Nucleus accumbens (tissue), 56 donors: ENCODE results near the gene FST.

Source experiments
- DNase-seq, 56 donors: peaks; one replicate each; lab custom pipeline; 2025; lab: John Stamatoyannopoulos, UW

The FST gene

DNA sequence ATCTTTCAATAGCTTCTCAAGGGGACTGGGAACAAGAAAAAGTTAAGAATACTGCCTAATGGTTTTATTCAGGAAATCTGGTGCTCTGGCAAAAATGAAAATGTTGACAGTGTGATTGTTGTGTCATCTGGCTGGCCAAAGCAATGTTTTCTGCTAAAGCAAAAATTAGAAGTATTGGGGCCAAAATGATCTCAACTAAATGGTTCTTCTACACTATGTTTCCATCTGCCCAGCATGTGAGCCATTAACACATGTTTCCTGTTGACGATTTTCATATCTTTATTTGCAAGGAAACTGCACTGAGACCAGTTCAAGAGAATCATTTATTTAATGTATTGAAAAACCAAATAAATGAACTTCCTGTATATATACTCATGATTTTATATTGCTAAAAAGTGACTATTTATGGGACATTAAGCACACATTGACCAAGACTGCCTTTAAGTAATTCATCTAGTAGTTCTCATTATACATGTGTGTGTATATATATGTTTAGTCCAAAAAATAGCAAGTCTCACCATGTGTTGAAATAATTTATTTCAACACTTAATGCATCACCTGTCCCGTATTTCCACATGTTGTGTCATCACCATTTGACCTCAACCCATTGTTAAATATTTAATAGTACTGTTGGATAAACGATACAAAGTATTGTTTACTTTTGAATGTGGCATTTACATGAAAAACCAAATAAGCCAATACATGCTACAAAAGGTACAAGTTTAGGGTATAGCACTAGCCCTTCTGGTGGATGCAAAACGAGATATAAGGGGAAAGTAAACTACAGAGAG lies 7.5 kb upstream of the FST start:
- no peak for DNase-seq

DNA sequence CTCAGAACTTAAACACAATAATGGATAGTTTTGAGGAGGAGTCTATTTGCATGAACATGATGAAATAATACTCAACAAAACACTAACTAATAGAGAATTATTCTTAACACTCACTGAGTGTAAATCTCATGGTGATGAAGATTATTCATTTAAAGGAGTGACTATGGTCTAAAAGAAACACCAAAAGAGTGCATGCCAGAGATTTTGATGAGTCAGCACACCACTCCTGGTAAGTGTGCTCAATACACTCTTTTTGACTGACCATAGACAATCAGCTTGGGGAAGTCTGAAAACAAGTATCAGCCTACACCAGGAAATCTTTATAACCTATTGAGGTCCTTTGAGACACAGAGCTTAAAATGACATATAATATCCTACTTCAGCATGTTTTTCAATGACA lies 6.8 kb upstream of the FST start:
- DNase-seq = no peak

DNA sequence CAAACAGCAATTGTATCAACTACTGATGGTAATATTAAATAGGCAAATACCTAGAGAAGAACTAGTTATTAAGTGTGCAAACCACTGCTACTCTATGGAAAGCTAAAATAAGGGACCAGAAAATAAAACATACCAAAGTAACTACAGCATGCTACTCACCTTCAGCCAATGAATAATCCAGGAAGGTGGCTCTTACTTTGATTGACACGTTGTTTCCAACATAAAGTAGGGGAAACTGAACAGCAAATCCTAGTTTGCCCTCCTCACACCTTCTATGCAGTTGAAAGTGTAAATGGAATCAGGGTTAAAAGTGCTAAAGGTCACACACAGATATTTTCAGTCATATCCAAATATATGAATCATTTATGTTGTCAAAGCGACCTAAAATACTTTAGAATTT lies 5.1 kb upstream of the FST start:
- no peak for DNase-seq

DNA sequence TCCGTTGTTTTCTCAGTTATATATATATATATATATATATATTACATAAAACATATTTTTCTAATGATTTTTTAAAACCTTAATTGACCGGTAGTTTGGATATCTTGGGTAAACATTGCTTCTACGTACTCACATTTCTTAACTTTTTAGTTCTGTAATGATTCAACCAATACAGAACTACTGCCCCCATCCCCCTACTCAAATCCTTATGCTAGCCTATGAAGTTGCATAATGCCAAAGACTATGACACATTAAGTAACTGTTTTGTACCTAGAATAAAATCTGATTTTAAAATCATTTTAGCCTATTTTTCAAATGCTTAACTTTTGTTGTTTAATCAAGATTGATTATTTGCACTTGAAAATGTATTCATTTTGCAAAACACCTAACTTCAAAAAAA lies 4.4 kb upstream of the FST start:
- no peak for DNase-seq

DNA sequence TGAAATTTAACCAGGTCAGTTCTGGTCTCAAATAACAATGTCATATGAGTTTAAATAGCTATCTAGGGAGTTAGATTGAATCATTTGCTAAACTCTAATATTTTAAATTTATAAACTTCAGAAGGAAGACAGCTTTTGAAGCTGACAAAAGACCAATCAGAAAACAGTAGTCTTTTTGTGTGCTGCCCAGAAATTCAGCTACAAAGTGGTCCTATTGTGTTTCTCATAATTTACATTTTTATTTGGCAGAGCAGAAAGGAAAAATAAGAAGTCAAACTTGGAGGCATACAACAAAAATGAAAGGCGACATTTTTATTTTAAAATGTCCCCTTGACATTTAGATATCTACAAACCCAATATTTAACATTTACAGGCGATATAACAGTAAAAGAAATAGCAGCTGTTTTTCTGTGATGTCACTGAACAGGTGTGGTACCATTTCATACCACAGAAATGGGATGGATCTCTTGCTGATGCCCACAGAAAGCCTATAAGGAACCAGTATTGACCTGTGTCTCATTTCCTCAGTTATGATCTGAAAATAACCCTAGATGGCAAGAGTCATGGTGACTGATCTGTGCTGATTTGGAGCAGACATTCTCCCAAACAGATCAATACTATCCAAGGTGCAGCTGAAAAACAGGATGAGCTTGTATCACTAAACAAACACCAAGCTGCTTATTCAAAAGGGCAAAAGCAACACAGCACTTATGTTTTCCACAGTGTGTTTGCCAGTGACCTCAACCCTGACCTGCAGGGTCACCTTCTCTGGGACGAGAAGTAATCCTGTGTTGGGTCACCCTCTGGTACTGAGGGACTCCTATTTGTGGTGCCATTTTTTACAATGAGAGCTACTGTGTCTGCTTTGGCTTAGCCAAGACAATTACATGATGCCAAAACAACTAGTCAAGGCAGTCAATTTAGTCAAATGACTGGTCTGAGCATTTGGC lies 3.6 kb upstream of the FST start:
- DNase-seq = peak in 1 of 56 donors; percentile 7

DNA sequence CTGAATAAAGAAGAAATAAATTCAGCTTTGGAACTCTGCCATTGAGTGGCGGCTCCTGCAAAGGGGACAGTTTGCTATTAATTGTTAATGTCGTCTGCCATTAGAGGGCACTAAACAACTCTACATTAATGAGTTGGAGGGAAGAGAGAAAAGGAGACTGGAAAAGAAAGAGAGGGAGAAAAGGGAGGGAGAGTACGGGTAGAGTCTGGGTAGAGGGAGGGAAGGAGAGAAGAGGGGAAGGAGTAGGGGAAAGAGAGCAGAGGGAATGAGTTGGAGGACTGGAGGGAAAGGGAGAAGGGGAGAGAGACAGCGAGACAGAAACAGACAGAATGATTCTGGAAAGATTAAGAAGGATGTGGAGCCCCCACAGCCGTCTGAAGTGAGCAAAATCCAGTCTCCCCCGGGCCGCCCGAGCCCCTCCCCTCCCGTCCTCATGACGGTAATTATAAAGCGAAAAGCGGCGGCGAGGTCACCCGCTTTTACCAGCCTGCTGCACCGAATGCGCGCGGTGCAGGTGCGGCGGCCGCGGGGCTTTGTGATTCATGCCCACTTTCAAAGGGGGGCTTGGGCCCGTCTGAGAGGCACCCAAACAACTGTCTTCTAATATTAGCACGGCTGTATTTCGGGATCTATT lies 1.9 kb upstream of the FST start:
- peak in 4 of 56 donors; percentile 5 to 15 (median 11) for DNase-seq

DNA sequence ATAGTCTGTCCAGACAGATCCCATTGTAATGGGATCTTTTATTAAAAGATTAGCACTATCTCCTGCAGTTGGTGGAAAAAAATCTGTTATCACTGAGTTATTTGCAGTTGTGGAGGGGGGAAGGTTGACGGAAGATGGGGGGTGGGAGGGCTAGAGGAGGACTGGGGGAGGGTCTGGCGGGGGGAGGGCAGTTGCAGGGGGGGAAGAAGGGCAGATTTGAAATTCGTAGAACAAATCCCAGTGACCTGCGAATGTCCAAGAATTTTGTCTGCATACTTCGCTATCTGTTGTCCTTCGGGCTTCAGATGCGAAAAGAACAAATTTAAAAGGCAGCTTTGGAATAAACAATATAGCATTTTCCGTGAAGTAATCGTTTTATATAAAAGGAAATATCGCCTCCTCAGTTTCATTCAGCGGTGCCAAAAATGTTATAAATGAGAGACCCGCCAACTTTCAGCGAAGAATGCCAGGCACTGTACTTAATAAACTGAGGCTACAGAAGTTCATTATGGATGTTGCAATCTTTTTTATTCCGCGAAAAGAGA lies 1.3 kb upstream of the FST start:
- DNase-seq = no peak

DNA sequence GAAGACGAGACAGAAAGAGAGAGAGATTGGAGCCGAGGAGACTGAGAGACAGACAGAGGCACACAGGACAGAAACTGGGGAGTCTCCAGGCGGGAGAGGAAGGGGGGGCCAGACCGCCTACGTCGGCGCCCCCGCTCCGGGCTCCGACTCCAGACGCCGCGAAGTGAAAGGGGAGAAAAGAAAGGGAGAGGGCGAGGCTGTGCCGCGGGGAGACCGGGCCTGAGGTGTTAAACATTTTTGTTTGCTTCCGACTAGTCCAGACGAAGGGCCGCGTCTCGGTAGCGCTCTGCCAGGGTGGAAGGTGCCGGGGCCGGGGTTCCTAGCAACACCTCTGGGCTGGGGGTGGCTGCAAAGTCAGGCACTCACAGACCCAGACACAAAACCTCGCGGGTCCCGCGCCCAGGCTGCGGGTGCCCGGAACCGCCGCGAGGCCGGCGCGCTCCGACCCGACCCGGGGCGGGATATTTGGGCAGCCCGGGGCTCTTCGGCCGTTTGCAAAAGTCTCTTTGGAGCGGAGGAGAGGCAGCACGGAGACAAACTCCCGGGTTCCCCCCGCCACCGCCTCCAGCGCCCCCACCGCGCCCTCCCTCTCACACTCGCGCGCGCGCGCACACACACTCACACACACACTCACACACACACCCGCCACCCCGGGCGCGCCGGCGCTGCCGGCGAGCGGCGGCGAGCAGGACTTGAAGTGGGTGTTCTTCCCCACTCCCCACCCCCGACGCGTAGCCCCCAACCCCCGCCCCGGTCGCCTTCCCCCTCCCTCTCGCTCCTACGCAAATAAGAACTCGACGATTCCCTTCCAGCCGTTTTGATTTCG lies 626 bp upstream of the FST start:
- peak in 10 of 56 donors; percentile 5 to 47 (median 21) for DNase-seq

DNA sequence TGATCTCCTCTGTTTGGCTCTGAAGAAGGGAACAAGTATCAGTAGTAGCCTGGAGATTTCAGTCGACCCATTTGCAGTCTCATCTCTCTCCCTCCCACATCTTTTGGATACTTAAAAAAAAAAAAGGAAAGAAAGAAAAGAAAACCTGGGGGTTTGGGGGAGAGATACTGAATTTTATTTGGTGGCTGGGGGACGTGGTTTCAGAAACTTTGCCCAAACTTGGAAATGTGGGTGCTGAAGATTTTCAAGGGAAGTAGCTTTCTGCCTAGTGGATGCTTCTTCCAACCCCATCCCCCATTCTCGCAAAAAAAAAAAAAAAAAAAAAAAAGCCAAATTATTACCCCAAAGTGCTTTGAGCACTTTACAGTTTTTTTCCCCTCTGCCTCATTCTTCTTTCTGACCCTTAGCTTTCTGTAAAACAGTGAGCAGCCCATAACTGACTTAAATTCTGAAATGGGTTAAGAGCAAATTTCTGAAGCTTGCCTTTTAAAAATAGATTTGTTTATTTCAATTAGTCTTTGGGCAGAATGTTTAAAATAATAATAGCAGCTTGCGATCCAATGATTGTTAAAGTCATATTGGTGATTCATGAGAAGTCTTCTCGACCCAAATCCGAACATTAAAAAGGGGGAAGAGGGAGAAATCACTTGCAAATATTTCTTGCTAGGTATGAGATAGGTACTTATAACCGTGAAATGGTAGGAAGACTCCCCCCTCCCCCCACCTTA lies 894 bp downstream of the FST start:
- DNase-seq = no peak

DNA sequence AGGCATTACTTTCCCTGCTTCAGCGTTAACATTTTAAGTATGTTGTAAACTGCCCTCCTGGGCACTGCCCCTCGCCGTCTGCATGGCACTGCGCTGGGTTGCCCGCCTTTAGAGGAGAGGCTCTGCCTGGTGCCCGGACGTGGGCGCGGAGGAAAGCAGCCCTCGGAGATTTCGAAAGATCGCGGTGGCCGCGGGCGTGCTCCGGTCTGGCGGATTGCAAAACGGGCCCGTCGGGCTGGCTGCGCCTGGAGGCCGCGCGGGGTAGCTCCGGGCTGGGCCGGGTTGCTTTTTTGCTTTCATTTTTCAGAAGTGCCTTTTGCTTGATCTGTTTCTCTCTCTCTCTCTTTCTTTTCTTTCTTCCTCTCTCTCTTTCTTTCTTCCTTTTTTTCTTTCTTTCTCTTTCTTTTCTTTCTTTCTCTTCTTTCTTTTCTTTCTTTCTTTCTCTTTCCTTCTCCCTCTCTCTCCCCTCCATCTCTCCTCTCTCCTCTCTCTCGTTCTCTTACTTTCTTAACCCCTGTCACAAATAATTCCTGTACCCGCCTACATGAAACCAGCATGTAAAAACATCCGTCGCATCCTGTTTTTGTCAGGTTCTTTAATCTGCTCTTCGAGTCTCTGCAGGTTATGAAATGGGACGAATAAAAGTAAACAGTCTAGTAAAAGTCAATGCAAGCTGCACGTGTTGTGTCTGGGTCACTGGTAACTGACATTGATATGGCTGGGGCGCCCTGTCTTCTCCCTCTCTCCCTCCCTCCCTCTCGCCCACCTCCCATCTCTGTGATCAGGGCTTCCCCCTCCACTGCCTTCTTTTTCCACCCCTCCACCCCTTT lies 1.7 kb downstream of the FST start:
- DNase-seq = peak in 10 of 56 donors; percentile 2 to 44 (median 20)

DNA sequence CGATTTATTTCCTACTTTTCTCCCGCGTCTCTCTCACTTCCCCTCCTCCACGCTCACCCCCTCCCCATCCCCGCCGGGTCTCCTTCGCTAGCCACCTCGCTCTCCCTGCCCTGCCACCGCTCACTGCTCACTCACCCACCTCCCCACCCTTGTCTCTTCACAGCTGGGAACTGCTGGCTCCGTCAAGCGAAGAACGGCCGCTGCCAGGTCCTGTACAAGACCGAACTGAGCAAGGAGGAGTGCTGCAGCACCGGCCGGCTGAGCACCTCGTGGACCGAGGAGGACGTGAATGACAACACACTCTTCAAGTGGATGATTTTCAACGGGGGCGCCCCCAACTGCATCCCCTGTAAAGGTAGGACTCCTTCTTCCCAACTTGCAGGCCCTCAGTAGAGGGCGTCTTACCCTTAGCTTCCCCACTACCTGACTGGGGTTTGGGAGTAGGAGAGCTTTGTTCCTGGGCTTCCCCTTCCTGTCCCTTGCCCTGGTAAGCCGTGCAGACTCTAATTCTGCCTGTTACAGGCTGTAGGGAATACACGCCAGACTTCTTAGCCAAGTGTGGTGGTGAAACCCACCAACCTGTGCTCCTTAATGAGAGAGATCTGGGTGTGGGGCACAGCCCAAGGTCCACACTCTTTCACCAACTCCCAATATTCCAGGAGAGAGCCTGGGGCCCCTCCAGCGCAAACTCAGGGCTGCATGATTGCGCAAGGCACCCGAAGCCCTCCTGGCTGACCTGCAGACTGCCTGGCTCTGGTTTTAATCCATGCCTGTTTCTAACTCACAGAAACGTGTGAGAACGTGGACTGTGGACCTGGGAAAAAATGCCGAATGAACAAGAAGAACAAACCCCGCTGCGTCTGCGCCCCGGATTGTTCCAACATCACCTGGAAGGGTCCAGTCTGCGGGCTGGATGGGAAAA lies 2.5 kb downstream of the FST start:
- no peak for DNase-seq

DNA sequence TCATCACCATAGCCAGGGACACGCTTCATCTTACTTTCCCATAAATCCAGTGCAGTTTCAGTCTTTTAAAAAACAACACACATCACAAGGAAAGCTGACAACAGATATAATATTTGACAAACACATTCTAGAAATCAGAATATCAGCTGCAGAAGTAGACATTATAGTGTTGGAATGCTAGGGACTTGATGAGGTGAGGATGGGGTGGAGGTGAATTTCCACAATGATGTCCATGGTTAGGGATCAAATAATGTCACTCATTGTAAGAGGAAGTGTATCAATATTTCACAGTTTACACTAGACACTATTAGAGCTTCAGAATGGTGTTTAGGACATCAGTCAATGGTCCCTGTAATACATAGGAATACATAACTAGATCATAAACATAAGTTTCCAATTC lies 7.0 kb downstream of the FST start:
- no peak for DNase-seq

DNA sequence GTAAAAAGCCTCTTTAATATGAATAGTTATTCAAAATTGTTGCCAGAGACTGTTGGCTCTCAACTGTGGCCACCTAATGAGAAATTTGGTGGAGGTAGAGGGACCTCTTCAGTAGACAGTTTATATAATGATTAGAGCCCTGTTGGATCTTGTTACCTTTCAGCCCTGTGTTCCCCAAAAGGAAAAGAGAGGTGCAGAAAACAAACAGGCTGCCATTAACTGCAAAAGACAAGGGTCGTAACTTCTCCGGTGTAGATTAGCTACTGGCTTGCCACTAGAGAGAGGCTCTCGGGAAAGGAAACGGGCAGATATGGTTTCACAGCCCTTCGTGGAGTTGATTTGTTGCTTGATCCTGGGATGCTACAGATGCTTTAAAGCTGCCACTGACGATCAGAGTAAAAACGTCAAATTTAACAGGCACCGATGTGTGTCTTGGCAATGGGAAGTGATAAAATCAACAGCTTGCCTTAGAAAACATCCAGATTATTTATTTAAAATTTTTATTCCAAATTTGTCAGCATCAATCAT lies 7.8 kb downstream of the FST start:
- DNase-seq = no peak

DNA sequence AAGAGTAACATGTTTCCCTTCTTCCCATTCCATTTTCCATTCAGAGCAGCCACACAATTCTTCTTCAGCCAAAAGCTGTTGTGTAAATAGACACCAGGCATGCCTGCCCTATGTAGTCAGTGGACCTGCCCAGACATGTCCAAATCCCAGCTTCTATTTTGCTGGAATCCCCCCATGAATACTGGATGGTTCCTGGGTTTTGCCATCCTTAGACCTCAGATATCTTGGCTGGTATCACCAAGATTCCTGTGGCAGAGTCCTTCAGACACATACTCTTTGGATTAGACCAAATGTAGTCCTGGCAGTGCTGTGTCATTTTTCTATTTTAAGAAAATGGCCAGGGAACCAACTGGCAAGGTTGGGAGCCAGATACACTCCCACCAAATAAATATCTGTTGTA lies 10.3 kb downstream of the FST start:
- no peak for DNase-seq

DNA sequence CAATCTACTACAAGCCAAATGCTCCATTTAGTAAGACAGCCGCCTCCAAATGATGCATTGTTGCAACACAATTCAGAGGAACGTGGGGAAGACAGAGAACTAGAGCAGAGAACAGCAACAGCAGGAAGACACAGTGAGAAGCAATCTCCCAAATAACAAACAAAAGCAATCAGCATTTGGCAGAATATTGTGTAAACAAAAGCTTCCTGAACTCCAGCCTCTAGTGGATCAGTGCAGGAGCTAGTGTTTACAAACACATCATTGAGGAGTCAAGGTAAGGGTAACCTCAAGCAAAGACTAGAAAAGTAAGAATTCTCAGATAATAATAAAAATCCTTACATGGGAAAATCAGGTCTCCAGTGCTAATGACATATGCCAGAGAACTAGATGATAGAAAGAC lies 20.6 kb downstream of the FST start:
- no peak for DNase-seq

DNA sequence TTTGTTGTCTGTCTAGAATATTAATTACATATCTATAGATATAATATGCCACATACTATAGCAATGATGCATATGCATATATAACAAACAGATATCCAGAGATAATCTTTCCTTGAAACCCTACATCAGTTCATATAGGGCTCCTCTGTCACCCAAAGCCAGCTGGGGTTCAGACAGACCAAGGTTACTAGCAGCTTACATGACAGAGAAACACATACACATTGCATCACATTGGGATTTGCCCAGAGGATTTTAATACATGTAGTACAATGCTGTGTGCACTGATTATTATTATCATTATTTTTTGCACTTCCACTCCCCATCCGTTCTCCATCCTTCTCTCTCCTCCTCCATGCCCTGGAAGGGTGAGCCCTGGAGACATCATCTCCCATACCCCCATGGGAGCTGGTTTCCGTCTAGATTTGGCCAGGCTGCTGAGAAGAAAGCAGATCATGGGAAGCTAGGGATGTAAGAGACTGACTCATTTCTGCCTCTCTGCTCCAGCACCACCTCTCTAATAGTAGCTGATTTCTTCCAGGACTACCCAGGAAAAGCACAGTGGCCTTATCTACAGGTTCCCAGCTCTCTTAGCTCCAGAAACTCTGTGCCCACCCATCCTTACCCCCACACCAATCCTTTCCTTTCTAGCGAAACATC lies 23.3 kb downstream of the FST start:
- DNase-seq = no peak

DNA sequence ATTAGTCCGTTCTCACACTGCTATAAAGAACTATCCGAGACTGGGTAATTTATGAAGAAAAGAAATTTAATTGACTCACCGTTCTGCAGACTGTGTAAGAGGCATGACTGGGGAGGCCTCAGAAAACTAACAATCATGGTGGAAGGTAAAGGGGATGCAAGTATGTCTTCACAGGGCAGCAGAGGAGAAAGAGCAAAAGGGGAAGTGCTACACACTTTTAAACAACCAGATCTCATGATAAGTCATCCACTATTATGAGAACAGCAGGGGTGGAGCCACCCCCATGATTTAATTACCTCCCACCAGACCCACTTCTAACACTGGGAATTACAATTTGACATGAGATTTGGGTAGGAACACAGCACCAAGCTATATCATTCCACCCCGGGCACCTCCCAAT lies 26.6 kb downstream of the FST start:
- no peak for DNase-seq
